ENCODE measurements around the gene NUBP2. TPM values are rescaled to one million over a fixed set of nuclear protein-coding genes. Genes with fewer than 3 reads are reported as not detected.

Gene NUBP2
- total and polyA plus RNA-seq, 7 experiments from 2014 or later: 39.3 to 98.9 (median 57.4) TPM

- no peak overlapping the region for H3K4me3 ChIP-seq (ENCODE audit: low read length)
- intact Hi-C loops (cut with micrococcal nuclease): no loop called here
- H3K9me3 ChIP-seq (ENCODE audit: control insufficient read depth in 2 of 3, low read length in 3 of 3): no peaks in the 10 kb centered on the region
- POLR2A ChIA-PET: no interaction called here
- peak overlapping the region in 2 of 9 donors; percentile 41 to 71 for H3K27ac Mint-ChIP-seq
- peaks cover 0 to 14% (median 5%) of the 10 kb centered on the region in 7 donors for H3K4me1 Mint-ChIP-seq
- no peaks in the 10 kb centered on the region for H3K27me3 Mint-ChIP-seq
- peaks cover 0 to 16% (median 5%) of the 10 kb centered on the region in 5 donors for H3K36me3 Mint-ChIP-seq
- H3K4me1 ChIP-seq (ENCODE audit: control insufficient read depth in 2 of 2, insufficient read depth in 2 of 2, low read length in 2 of 2): peaks cover 0 to 4% of the 10 kb centered on the region in 2 donors
- H3K9me3 Mint-ChIP-seq: no peaks in the 10 kb centered on the region
- H3K27me3 ChIP-seq (ENCODE audit: control insufficient read depth in 2 of 2, insufficient read depth in 2 of 2, low read length in 2 of 2): no peaks in the 10 kb centered on the region
- H3K4me3 Mint-ChIP-seq: no peak overlapping the region
- CTCF ChIA-PET: no interaction called here
- H3K36me3 ChIP-seq (ENCODE audit: control insufficient read depth in 2 of 3, insufficient read depth in 3 of 3, low read length in 3 of 3): peaks cover 8 to 79% (median 19%) of the 10 kb centered on the region in 3 experiments
- DNase-seq (no peak), ATAC-seq (no peak)
- no peak overlapping the region for H3K27ac ChIP-seq (ENCODE audit: low read depth, low read length)
These were observed 36.2 kb downstream of the NUBP2 start for GRCh38 chr16:1818873-1819525.

GRCh38 chr16:1819611-1820010 lies 36.9 kb downstream of the NUBP2 start:
- Mint-ChIP-seq H3K9me3 (no peaks in the 10 kb centered on the region), H3K36me3 (peaks cover 0 to 16% (median 5%) of the 10 kb centered on the region in 5 donors), H3K4me3 (no peak overlapping the region), H3K27me3 (no peaks in the 10 kb centered on the region), H3K4me1 (peaks cover 4 to 19% (median 11%) of the 10 kb centered on the region in 7 donors), H3K27ac (peak overlapping the region in 2 of 9 donors; percentile 36 to 71)
- intact Hi-C loops (cut with micrococcal nuclease): no loop called here
- Histone ChIP-seq H3K9me3 (ENCODE audit: control insufficient read depth in 2 of 3, low read length in 3 of 3) (no peaks in the 10 kb centered on the region), H3K27ac (ENCODE audit: low read depth, low read length) (no peak overlapping the region), H3K4me1 (ENCODE audit: control insufficient read depth in 2 of 2, insufficient read depth in 2 of 2, low read length in 2 of 2) (peaks cover 0 to 9% of the 10 kb centered on the region in 2 donors), H3K4me3 (ENCODE audit: low read length) (no peak overlapping the region), H3K27me3 (ENCODE audit: control insufficient read depth in 2 of 2, insufficient read depth in 2 of 2, low read length in 2 of 2) (no peaks in the 10 kb centered on the region), H3K36me3 (ENCODE audit: control insufficient read depth in 2 of 3, insufficient read depth in 3 of 3, low read length in 3 of 3) (peaks cover 8 to 82% (median 19%) of the 10 kb centered on the region in 3 experiments)
- DNase-seq: no peak
- ChIA-PET POLR2A (no interaction called here), CTCF (interaction anchor here (0.6 kb wide), 1 partner anchor 463 kb away, joined by 3 read pairs; no protein-coding TSS in a partner anchor)
- ATAC-seq: no peak

GRCh38 chr16:1820096-1820945 lies 37.6 kb downstream of the NUBP2 start:
- no peak overlapping the region for H3K27ac ChIP-seq (ENCODE audit: low read depth, low read length)
- ChIA-PET CTCF (interaction anchor here (0.6 kb wide), 1 partner anchor 464 kb away, joined by 3 read pairs; no protein-coding TSS in a partner anchor), POLR2A (interaction anchor here (0.5 to 0.6 kb wide), 2 partner anchors 81 to 151 kb away, joined by 3 read pairs; partner anchors contain the start of gene TBL3)
- Mint-ChIP-seq H3K4me3 (no peak overlapping the region), H3K27me3 (no peaks in the 10 kb centered on the region), H3K9me3 (no peaks in the 10 kb centered on the region), H3K27ac (peak overlapping the region in 2 of 9 donors; percentile 36 to 54), H3K36me3 (peaks cover 0 to 11% (median 2%) of the 10 kb centered on the region in 5 donors), H3K4me1 (peaks cover 8 to 19% (median 14%) of the 10 kb centered on the region in 7 donors)
- intact Hi-C loops (cut with micrococcal nuclease): no loop called here
- DNase-seq (no peak), ATAC-seq (no peak)
- H3K4me3 ChIP-seq (ENCODE audit: low read length): no peak overlapping the region
- H3K36me3 ChIP-seq (ENCODE audit: control insufficient read depth in 2 of 3, insufficient read depth in 3 of 3, low read length in 3 of 3): peaks cover 6 to 79% (median 19%) of the 10 kb centered on the region in 3 experiments
- H3K27me3 ChIP-seq (ENCODE audit: control insufficient read depth in 2 of 2, insufficient read depth in 2 of 2, low read length in 2 of 2): no peaks in the 10 kb centered on the region
- no peaks in the 10 kb centered on the region for H3K9me3 ChIP-seq (ENCODE audit: control insufficient read depth in 2 of 3, low read length in 3 of 3)
- H3K4me1 ChIP-seq (ENCODE audit: control insufficient read depth in 2 of 2, insufficient read depth in 2 of 2, low read length in 2 of 2): peaks cover 6 to 16% of the 10 kb centered on the region in 2 donors

GRCh38 chr16:1820946-1821290 lies 38.2 kb downstream of the NUBP2 start:
- no peak for DNase-seq
- intact Hi-C loops (cut with micrococcal nuclease): no loop called here
- Histone ChIP-seq H3K4me1 (ENCODE audit: control insufficient read depth in 2 of 2, insufficient read depth in 2 of 2, low read length in 2 of 2) (peaks cover 11 to 18% of the 10 kb centered on the region in 2 donors), H3K36me3 (ENCODE audit: control insufficient read depth in 2 of 3, insufficient read depth in 3 of 3, low read length in 3 of 3) (peaks cover 3 to 75% (median 19%) of the 10 kb centered on the region in 3 experiments), H3K9me3 (ENCODE audit: control insufficient read depth in 2 of 3, low read length in 3 of 3) (no peaks in the 10 kb centered on the region), H3K27ac (ENCODE audit: low read depth, low read length) (no peak overlapping the region), H3K27me3 (ENCODE audit: control insufficient read depth in 2 of 2, insufficient read depth in 2 of 2, low read length in 2 of 2) (no peaks in the 10 kb centered on the region), H3K4me3 (ENCODE audit: low read length) (no peak overlapping the region)
- Mint-ChIP-seq H3K4me1 (peaks cover 8 to 24% (median 19%) of the 10 kb centered on the region in 7 donors), H3K4me3 (no peak overlapping the region), H3K27me3 (no peaks in the 10 kb centered on the region), H3K9me3 (no peaks in the 10 kb centered on the region), H3K27ac (no peak overlapping the region), H3K36me3 (peaks cover 0 to 8% (median 0%) of the 10 kb centered on the region in 5 donors)
- no peak for ATAC-seq
- POLR2A ChIA-PET: interaction anchor here (0.6 kb wide), 1 partner anchor 82 kb away, joined by 3 read pairs; no protein-coding TSS in a partner anchor
- CTCF ChIA-PET: no interaction called here

GRCh38 chr16:1821861-1822611 lies 39.3 kb downstream of the NUBP2 start:
- CTCF ChIA-PET: no interaction called here

GRCh38 chr16:1822801-1823200 lies 40.0 kb downstream of the NUBP2 start:
- Mint-ChIP-seq H3K9me3 (peaks cover 0 to 2% (median 0%) of the 10 kb centered on the region in 11 donors), H3K27ac (no peak overlapping the region), H3K4me1 (peaks cover 15 to 32% (median 26%) of the 10 kb centered on the region in 7 donors), H3K27me3 (no peaks in the 10 kb centered on the region), H3K36me3 (peaks cover 0 to 8% (median 0%) of the 10 kb centered on the region in 5 donors), H3K4me3 (no peak overlapping the region)
- H3K27me3 ChIP-seq (ENCODE audit: control insufficient read depth in 2 of 2, insufficient read depth in 2 of 2, low read length in 2 of 2): no peaks in the 10 kb centered on the region
- H3K9me3 ChIP-seq (ENCODE audit: control insufficient read depth in 2 of 3, low read length in 3 of 3): no peaks in the 10 kb centered on the region
- H3K4me1 ChIP-seq (ENCODE audit: control insufficient read depth in 2 of 2, insufficient read depth in 2 of 2, low read length in 2 of 2): peaks cover 18 to 25% of the 10 kb centered on the region in 2 donors
- ATAC-seq (no peak), DNase-seq (no peak)
- no peak overlapping the region for H3K4me3 ChIP-seq (ENCODE audit: low read length)
- intact Hi-C loops (cut with micrococcal nuclease): no loop called here
- CTCF ChIA-PET: no interaction called here
- POLR2A ChIA-PET: no interaction called here
- no peak overlapping the region for H3K27ac ChIP-seq (ENCODE audit: low read depth, low read length)
- peaks cover 3 to 61% (median 12%) of the 10 kb centered on the region in 3 experiments for H3K36me3 ChIP-seq (ENCODE audit: control insufficient read depth in 2 of 3, insufficient read depth in 3 of 3, low read length in 3 of 3)

More at GRCh38 chr16:1821861-1822611, 39.3 kb downstream of the NUBP2 start:
- peaks cover 11 to 18% of the 10 kb centered on the region in 2 donors for H3K4me1 ChIP-seq (ENCODE audit: control insufficient read depth in 2 of 2, insufficient read depth in 2 of 2, low read length in 2 of 2)
- H3K4me3 Mint-ChIP-seq: no peak overlapping the region
- peaks cover 8 to 25% (median 21%) of the 10 kb centered on the region in 7 donors for H3K4me1 Mint-ChIP-seq
- peaks cover 3 to 69% (median 12%) of the 10 kb centered on the region in 3 experiments for H3K36me3 ChIP-seq (ENCODE audit: control insufficient read depth in 2 of 3, insufficient read depth in 3 of 3, low read length in 3 of 3)
- H3K9me3 Mint-ChIP-seq: peaks cover 0 to 2% (median 0%) of the 10 kb centered on the region in 11 donors
- H3K36me3 Mint-ChIP-seq: peaks cover 0 to 8% (median 0%) of the 10 kb centered on the region in 5 donors
- DNase-seq: no peak
- H3K9me3 ChIP-seq (ENCODE audit: control insufficient read depth in 2 of 3, low read length in 3 of 3): no peaks in the 10 kb centered on the region
- POLR2A ChIA-PET: no interaction called here
- no peak for ATAC-seq
- no peaks in the 10 kb centered on the region for H3K27me3 Mint-ChIP-seq
- intact Hi-C loops (cut with micrococcal nuclease): no loop called here
- no peak overlapping the region for H3K27ac ChIP-seq (ENCODE audit: low read depth, low read length)
- H3K4me3 ChIP-seq (ENCODE audit: low read length): no peak overlapping the region
- H3K27ac Mint-ChIP-seq: peak overlapping the region in 2 of 9 donors; percentile 26 to 76
- no peaks in the 10 kb centered on the region for H3K27me3 ChIP-seq (ENCODE audit: control insufficient read depth in 2 of 2, insufficient read depth in 2 of 2, low read length in 2 of 2)
